GM23248 (cell line): Measurements from ENCODE around the gene PLCXD1.

Experiments used
- EZH2 ChIP-seq: fragments of 200-600 bp; sonication (generic); IDR thresholded peaks from 2 replicates; pipeline ENCODE4 v1.6.1; 2018; ENCODE audit warnings: antibody characterized with exemption, mild to moderate bottlenecking; ENCODE audit not compliant: insufficient read depth, poor library complexity, severe bottlenecking
- EZH2phosphoT487 ChIP-seq: fragments of 200-600 bp; sonication (generic); IDR thresholded peaks from 2 replicates; pipeline ENCODE4 v1.6.1; 2018; ENCODE audit warnings: antibody characterized with exemption, moderate library complexity, mild to moderate bottlenecking, low read depth; ENCODE audit not compliant: insufficient read depth

- TF ChIP-seq EZH2phosphoT487, result no peak
- TF ChIP-seq EZH2, result no peak
Measured at GRCh38 chrX:312621-313331, 31.6 kb downstream of the PLCXD1 start.
